NCI-H82 (cell line): ENCODE measurements around the gene KRT17.
"Not testable (repeated sequence)": the region's sequence is repeated elsewhere in the genome, so short reads cannot be mapped to it uniquely, and the experiment has no call there.

Source experiments
- DNase-seq: peaks from one replicate; lab custom pipeline; 2025; lab: John Stamatoyannopoulos, UW

The KRT17 gene

DNA sequence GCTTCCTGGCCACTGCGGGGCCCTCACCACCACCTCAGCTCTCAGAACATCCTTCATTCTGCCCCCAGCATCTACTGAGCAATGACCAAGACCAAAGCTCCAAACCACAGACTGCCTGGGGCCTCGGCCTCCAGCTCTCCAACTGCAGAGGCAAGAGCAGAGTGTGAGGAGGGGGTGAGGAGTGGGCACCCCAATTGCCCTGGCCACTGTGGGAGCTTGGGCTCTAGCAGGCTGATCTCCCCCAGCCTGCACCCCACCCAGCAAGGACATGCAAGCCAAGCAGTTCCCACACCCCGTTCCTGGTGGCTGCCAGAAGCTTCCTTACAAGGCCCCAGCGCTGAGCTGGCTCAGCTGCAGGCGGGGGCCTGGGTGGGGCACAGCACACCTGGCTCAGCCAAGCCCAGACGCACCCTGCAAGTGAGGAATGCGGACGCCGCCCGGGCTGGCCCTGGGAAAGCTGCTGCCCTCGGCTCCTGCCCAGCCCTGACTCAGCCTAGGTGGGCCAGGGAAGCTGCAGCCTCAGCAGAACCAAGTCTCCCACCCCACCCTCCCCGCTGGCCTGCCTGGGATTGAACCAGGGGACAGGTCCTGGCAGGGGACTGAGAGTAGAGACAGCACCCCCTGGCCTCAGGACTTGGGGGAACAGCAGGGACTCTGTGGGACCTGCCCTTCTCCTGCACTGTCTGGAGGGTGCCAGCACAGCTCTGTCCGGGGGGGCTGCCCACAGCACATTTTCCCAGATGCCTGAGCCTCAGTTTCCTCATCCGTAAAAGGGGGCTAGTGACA lies 29.7 kb upstream of the KRT17 start:
- DNase-seq = no peak

DNA sequence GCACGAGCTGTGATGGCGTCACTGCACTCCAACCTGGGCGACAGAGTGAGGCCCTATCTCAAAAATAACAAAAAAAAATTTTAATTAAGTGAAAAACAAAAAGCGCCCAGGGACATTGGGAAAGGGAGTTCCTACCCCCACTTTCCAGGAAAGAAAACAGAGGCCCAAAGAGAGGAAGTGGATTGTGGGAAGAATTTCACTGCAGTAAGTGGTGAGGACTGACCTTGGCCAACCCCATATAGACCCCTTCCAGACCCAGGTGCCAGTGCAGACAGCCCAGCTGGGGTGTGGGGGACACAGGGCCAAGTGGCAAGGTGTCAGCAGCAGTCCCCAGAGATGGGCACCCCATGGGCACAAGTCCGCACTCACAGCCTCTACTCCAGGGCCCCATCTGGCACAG lies 29.0 kb upstream of the KRT17 start:
- DNase-seq = no peak

DNA sequence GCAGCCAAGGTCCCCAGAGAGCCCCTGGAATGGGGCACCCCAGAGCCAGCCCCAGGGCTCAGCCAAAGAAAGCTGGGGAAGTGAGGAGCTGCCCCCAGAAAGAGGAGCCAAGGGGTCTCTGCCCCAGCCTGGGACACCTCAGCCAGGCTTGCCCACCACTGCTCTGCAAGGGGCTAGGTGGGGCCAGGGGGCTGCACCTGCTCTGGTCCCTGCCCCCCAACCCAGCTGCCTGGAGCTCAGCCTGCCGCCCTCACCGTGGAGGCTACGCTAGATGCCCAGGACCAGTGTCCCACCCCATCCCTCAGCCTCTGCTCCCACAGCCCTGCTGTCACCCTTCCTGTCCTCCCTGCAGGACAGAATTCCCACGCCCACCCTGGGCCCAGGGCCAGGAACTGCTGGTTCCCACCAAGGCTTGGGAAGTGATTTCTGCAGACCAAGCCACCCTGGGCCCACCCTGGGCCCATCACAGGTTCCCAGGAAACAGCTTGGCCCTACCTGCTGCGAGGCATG lies 28.1 kb upstream of the KRT17 start:
- no peak for DNase-seq

DNA sequence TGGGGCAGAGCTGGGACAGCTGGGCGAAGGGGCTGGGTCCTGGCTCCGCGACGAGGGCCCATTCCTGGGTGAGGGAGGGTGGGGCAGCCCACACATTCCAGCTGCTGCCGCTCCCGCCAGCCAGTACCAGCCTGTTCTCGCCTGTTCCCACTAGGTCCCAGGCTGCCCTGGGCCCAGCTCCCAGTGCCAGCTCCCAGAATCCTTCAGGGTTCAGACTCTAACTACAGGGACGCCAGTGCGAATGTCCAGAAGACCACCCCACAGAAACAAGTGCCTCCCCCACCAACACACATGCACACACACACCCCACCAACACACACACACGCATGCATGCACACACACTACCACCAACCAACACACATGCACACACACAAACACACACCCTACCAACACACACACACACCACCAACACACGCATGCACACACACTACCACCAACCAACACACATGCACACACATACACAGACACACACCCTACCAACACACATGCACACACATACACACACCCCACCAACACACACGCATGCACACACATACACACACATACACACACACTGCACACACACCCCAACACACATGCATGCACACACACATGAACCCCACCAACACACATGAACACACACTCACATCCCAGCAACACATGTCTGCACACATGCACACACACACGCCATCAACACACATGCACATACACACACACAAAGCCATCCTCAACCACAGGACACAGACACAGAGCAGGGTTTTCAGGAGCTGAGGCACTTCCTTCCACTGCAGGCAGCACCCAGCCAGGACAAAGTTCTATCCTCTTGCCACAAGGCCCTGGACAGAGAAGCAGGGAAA lies 27.5 kb upstream of the KRT17 start:
- DNase-seq = no peak

DNA sequence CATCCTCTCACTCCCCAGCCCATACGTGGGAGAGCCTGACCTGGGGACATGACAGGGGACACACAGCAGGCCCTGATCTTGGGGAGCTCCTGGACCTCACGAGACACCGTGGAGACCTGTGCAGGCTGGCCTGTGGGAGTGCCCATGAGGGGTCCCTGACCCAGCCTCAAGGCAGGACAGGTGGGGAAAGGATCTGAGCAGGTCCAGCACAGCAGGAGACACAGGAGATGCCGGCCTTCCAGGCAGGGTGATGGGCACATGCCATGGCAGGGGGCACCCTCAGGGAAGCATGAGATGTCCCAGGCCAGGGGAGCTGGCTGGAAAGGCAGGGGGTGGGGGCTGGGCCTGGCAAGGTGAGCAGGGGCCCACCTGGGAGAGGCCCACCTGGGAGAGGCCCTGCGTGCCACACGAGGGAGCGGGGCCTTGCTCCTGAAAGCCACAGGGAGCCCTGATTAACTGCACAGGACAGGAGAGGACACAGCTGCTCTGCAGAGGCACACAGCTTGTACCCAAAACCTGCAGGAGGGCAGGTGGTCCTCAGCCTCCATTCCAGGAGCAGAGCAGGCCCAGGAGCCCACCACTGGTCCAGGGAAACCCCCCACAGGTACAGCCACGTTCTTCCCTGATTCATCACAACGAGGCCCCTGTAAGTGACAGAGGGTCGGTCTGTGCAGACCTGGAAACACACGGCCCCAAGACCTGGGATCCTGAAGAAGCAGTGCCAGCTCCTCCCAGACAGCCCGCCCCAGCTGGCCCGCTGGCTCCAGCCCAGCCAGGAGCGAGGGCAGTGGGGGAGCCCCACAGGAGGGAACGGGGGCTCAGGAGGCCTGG lies 26.6 kb upstream of the KRT17 start:
- DNase-seq = no peak

DNA sequence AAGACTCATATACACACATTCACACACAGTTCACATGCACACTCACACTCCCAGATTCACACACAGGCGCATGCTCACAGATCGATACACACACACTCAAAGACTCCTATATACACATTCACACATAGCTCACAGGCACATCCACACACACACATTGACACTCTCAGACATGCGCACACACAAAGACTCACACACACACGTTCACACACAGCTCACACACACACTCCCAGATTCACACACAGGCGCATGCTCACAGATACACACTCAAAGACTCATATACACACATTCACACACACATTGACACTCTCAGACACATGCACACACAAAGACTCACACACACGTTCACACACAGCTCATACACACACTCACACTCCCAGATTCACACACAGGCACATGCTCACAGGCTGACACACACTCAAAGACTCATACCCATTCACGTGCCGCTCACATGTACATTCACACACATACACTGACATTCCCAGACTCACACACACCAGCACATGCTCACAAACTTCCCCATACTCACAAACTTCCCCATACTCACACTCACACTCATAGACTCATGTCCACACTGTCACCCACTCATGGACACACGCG lies 25.6 kb upstream of the KRT17 start:
- DNase-seq = no peak

DNA sequence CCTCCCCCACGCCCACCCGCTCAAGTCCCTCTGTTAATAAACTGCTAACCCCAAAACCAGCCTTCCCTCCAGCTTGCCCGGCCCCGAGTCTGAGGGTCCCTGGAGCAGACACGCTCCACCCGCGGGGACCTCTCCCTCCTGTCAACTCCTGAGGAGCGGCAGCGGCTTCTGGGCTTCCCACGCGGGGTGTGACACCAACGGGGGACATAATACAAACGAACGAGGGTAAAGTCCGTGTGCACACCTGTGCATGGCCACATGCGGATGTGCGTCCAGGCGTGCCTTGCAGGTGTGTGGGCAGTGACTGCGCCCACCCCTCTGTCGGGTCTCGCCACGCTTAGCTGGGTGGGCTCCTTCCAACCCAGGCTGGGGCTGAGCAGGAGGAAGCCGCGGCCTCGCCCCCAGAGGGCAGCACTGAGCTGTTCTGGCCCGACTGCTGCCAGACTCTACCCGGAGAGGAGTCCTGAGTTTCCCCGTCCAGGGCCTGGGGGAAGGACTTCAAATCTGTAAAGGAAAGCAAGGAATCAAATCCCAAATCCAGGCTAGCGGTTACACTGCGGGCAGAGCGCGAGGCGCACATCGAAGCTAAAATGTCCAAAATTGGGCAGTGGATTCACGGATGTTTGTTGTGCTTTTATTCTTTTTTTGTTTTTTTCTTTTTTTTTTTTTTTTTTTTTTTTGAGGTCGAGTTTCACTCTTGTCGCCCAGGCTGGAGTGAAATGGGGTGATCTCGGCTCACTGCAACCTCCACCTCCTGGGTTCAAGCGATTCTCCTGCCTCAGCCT lies 24.2 kb upstream of the KRT17 start:
- DNase-seq = peak; percentile 87

DNA sequence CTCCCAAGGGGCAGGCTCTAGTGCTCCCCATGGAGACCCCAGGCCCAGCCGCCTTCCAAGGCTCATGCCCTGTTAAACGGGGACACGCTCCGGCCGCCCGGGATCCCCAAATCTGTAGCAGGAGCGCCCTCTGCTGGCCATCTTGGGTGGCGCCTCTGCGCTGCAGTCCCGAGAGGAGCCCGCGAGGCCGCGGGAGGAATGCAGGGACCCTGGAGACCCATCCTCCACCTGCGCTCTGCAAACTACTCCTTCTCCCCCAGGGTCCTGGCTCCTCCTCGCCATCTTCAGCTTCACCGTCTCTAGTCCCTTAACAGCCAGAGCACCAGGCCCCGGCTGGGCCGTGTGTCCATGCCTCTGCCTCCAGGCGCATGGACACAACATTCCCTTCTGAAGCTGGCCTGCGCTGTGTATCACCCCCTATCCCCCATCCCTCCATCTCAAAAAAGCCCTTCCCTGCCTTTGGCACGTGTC lies 23.6 kb upstream of the KRT17 start:
- peak; percentile 81 for DNase-seq

DNA sequence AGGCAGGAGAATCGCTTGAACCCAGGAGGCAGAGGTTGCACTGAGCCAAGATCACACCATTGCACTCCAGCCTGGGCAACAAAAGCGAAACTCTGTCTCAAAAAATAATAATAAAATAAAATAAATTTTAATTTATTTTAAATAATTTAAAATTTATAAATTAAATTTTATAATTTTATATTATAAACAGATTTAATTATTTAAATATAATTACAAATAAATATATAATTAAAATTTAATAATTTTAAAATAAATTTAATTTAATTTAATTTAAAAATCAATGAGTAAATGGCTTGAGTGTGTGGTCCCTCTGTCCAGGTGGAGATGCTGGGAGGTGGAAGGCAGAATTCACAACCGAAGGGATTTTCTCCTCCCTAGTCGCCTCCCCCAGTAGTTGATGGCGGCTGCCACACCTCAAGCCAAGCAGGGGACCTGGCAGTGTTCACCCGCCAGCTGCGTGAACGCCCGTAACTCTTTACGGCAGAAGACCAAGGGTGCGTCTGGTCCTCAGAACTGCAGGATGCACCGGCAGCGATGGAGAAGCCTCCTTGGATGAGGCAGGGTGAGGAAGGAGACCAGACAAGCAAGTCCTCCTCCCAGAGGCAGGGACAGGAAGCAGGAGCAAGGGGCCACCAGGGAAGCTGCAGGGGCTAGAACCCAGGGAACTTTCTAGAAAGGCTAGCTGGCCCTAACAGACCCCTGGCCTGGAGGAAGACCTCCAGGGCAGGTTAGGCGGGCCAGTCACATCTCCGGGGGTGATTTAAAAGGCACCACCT lies 22.9 kb upstream of the KRT17 start:
- DNase-seq = no peak

DNA sequence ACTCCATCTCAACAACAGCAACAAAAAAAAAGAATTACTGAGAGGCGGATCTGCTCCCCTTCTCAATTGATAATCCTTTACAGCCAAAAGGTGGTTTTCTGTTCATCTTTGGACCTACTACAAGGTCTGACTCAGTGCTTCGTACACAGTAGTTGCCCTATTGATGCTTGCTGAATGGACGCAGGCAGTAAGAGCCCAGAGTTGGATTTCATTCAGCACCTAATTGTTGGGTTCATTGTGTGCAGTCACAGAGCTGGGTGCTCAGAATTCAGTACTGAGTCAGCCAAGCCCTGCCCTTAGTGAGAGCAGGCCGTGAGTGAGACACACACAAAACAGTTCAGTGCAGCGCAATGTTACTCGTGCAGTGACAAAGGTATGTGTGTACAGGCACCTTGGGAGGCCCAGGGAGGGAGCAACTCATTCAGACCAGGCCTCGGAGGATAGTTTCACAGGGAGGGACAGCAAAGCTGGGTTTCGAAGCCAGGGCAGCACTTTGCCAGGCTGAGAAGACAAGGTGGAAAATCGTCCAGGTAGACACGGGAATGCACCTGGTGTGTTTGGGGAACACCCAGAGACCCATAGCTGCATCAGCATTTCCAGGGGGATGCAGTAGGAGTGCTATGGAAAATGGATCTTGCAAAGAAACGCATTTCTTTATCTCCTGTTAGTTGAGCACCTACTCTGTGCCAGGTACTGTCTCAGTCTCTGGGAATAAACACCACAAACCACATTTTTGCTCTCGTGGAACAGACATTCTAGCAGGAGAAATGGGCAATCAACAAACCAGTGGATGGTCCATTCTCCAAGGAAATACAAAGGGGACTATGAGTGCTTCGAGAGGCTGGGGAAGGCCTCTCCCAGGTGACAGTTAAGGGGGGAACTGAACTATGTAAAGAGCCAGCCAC lies 18.1 kb upstream of the KRT17 start:
- DNase-seq = no peak

DNA sequence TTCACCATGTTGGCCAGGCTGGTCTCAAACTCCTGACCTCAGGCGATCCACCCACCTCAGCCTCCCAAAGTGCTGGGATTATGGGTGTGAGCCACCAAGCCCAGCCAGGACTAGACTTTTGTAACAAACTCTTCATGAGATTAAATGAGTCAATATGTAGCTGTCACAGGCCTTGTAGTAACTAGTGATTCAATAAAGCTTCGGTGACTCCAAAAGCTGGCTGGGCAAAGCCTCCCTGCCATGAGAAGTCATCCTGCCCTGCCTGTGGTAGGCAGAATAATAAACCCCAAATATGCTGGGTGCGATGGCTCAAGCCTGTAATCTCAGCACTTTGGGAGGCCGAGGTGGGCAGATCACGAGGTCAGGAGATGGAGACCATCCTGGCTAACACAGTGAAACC lies 16.2 kb upstream of the KRT17 start:
- not testable (repeated sequence) for DNase-seq

DNA sequence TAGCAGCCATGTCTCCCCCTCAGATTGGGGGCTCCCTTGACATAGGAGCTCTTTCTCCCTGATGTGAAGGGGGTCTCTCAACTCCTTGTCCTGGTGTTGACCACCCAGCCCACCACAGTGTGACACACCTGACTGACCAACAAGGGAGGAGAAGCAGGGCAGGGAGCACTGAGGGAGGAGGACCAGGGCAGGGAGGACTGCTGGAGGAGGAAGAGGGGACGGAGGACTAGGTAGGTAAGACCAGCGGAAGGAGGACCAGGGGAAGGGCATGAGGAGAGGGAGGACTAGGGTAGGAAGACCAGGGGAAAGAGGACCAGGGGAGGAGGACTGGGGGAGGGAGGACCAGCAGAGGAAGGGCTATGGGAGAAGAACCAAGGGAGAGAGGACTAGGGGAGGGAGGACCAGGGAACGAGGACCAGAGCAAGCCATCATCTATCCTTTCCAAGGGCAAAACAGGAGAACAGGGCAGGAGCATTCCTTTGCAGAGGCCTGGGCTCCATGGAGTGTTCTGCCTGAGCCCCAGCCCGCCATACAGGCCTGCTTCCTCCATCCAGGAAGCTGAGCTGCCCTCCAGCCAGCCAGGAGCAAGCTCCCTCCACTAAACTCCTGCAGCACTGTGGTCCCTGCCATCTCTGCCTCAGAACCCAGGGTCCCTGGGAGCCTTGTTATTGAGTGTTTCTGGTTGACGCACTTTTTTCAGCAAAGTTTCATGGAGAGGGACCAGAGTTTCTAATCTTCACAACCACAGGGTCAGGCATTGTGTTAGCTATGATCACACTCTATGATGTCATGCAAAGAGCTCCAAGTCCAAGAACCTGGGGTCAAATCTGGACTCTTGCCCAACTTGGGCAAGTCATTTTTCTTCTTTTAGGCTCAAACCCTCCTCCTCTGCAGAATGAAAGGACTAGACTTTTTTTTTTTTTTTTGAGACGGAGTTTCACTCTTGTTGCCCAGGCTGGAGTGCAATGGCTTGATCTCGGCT lies 15.4 kb upstream of the KRT17 start:
- no peak for DNase-seq

DNA sequence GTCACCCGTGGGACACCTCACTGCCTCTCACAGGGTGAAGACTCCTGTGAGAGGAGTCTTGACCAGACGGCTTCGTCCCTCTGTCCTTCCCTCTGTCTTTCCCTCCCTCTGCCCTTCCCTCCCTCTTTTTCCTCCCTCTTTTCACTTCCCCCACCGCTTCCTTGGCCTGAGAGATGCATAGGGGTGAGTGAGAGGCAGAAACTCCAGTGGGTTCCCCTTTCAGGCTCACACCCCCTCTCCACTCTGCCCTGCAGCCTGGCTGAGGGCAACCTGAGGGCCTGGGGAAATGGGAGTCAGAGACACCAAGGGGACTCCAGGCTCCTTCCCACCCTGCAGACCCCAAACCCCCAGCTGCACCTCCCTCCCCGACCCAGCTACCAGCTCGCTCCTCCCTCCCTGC lies 14.6 kb upstream of the KRT17 start:
- no peak for DNase-seq

DNA sequence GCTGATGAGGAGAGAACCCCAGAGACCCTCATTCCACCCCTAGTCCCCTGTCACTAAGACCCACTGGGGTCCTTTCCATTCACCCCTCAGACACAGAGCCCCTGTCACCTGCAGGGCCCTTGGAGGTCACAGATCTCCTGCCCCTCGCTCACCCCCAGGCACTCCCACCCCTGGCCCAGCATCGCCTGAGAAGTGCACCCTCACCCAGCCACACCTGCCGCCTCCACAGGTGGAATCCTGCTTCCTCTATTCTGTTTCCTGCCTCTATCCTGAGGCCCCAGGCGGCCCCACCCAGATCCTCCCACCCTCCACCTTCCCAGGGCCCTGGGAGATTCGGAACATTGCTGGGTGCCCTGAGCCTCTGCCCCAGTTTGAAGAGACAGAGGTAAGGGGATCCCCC lies 13.8 kb upstream of the KRT17 start:
- DNase-seq = no peak

DNA sequence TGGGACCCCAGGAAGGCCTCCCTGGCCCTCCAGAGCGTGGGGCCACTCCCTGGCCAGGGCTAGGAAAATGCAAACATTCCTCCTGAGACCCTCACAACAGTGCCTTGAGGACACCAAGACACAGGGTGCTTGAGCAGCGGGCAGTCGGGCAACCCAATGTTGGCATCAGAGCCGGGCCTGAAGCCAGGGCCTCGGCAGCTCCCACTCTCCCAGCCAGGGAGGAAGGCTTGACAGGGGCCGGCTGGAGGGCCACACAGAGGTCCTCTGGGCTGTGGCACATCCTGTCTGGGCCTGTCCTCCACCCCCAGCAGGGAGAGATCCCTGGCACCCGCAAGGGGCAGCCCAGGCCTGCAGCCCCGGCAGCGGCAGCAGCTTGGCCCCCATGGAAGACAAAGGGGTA lies 12.3 kb upstream of the KRT17 start:
- no peak for DNase-seq

DNA sequence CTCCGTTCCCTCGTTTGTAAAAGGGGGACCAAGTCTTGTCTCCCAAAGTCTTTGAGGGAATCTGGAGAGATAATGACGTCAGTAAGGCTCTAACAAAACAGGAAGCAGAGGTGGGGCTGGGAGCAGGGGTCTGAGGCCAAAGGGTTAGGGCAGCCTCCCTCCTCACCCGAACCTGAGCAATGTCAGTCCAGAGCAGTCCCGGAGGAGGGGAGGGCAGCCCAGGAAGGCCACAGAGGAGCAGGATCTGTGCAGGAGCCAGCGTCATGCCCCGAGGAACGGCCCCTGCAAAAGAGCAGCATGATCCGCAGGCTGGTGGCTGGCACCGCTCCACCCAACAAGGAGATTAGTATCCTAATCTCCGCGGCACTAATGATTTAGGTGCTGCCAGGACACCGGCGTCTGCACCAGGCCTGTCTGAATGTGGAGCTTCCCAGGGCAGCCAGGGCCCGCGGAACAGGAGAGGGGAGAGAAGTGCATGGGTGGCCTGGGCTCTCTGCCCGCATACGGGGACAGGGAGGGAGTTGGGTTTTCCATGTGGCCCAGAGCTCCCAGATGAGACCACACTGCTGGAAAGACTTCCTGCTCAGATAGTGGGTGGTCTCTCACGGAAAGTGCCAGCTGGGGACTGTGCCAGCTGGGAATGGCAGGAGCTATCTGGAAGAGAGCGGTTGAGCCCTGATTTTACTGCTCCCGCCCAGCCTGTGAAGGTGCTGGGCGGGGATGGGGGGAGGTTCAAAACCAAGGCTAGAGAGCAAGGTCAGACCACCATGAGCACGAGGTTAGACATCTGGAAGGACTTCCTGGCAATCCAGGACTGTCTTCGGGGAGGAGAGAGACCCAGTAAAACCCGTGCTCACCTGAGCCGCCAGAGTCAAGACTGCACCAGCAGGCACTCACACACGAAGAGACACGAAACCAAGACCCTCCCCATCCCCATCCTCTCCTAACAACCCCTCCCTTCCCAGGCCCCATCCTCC lies 11.0 kb upstream of the KRT17 start:
- DNase-seq = peak; percentile 47

DNA sequence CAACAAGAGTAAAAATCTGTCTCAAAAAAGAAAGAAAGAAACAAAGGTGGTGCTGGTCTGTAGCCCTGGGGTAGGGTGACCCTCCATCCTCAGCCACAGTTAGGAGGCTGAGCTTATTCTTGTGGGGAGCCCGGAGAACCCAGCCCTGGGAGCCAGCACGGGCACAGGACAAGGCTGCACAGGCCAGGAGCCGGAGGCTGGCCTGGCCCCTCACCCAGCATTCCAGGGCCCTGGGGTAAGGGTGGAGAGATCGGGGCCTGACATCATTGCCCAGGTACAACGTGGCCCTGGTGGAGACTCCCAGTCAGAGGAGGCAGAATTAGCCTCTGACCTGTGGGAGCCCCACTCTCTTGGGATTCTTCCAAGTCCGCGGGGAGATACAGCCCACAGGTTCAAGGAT lies 10.3 kb upstream of the KRT17 start:
- no peak for DNase-seq
